Epithelial cell of esophagus (primary cell): ENCODE results near the gene TXNRD2.
"Not testable (repeated sequence)": the region's sequence is repeated elsewhere in the genome, so short reads cannot be mapped to it uniquely, and the experiment has no call there.

Source experiments
- DNase-seq: peaks from one replicate; pipeline ENCODE4 v3.0.0; 2010; ENCODE audit warnings: low read depth
- H3K4me3 ChIP-seq: 2 replicates; pipeline ENCODE4 v1.5.1; 2011; ENCODE audit warnings: mild to moderate bottlenecking, low read length, control low read depth
- TF ChIP-seq, protein P1 (sequence below): IDR thresholded peaks from 2 replicates; pipeline ENCODE4 v1.5.1; 2011; ENCODE audit warnings: low read depth, mild to moderate bottlenecking, low read length, control low read depth, inconsistent platforms; ENCODE audit not compliant: insufficient read depth; ENCODE audit errors: missing control alignments

TXNRD2 gene

DNA sequence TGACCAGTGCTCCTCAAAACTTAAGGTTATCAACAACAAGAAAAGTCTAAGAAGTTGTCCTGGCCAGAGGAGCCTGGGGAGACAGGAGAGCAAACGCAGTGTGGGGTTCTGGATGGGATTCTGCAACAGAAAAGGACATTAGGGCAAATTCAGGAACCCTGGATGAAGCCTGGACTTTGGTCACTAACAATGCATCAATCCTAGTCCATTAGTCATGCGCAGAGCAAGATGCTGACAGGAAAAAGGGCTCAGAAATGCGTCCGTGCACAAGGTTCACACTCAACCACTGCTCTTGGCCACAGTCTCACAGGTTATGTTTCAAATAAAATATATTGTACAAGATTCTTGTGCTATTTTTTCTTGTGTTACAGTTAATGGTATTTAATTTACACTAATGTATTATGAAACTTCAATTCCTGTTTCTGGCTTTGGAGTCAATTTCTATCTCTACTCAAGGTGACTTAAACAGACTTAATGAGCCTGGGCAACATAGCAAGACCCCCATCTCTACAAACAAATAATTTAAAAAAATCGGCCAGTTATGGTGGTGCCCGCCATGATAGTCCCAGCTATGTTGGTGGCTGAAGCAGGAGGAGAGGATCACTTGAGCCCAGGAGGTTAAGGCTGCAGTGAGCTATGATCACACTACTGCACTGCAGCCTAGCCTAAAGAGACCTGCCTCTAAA lies 100.5 kb downstream of the TXNRD2 start:
- no peak for DNase-seq
- H3K4me3 ChIP-seq = no peak overlapping the region
- TF ChIP-seq, protein P1, sequence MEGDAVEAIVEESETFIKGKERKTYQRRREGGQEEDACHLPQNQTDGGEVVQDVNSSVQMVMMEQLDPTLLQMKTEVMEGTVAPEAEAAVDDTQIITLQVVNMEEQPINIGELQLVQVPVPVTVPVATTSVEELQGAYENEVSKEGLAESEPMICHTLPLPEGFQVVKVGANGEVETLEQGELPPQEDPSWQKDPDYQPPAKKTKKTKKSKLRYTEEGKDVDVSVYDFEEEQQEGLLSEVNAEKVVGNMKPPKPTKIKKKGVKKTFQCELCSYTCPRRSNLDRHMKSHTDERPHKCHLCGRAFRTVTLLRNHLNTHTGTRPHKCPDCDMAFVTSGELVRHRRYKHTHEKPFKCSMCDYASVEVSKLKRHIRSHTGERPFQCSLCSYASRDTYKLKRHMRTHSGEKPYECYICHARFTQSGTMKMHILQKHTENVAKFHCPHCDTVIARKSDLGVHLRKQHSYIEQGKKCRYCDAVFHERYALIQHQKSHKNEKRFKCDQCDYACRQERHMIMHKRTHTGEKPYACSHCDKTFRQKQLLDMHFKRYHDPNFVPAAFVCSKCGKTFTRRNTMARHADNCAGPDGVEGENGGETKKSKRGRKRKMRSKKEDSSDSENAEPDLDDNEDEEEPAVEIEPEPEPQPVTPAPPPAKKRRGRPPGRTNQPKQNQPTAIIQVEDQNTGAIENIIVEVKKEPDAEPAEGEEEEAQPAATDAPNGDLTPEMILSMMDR = no peak

DNA sequence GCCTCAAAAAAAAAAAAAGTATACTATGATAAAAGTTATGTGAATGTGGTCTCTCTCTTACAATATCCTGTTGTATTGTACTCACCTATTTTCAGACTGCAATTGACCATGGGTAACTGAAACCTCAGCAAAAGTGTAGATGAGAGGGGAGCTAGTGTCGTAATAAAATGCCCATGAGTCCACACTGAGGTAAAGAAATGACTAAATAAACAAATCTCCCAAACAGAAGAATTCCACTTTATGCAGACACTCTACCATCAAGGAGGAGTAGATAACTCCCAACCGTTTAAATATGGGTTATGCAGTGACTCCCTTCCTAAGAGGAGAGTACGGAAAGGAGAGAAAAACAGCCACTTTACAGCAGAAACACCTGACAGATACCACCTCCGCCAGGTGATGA lies 101.6 kb downstream of the TXNRD2 start:
- DNase-seq = no peak
- TF ChIP-seq, protein P1 = no peak
- H3K4me3 ChIP-seq = no peak overlapping the region

DNA sequence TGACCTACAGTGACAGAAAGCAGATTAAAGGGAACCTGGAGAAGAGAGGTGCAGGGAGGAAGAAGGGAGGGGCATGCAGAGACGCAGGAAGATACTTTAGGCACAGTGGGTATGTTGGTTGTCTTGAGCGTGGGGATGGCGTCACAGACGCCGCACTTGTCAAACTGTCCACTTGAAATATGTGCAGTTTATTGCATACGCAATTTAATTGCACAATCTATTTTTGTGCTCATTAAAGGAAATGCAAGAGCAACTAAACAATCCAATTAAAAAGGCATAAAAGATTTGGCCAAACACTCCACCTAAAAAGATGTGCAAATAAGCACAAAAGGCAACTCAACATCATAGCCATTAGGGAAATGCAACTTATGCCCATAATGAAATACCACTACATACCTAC lies 103.7 kb downstream of the TXNRD2 start:
- TF ChIP-seq, protein P1 = no peak

DNA sequence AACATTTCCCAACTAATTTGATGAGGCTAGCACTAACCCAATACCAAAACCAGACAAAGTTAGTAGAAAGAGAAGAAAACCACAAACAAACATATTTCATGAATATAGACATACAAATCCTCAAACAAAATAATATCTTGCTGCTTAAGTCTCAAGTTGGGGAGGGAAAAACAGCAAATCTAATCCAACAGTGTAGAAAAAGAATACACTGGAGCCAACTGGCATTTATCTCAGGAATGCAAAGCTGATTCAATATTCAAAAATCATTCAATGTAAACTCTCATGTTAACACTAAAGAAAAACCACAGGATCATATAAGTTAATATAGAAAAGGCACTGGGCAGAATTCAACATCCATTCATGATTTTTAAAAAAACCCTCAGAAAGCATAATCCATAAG lies 105.1 kb downstream of the TXNRD2 start:
- H3K4me3 ChIP-seq = no peak overlapping the region
- no peak for DNase-seq
- TF ChIP-seq, protein P1 = no peak

More for the DNA sequence above, 103.7 kb downstream of the TXNRD2 start:
- H3K4me3 ChIP-seq = no peak overlapping the region
- no peak for DNase-seq

DNA sequence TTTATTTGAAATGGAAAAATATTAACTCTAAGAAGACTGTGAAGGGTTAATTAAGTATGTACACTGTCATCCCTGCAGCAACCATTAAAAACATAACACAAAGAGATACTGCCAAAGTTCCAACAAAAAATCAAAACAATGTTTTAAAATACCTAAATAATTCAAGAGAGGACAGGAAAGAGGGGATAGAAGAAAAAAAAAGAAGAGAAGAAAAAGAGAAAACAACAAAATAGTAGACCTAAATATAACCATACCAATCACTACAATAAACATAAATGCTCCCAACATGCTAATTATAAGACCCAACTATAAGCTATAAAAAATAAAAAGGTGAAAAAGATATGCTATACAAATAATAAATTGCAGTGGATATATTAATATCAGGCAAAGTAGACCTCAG lies 107.0 kb downstream of the TXNRD2 start:
- TF ChIP-seq, protein P1 = no peak

DNA sequence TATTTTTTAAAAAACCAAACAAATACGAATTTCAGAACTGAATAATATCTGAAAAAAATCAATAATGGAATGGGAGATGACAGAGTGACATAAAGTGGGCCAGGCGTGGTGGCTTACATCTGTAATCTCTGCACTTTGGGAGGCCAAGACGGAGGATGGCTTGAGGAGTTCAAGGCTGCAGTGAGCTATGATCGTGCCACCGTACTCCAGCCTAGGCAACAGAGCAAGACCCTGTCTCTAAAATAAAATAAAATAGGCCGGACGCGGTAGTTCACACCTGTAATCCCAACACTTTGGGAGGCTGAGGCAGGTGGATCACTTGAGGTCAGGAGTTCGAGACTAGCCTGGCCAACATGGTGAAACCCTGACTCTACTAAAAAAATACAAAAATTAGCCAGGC lies 108.3 kb downstream of the TXNRD2 start:
- not testable (repeated sequence) for DNase-seq, H3K4me3 ChIP-seq

More for the DNA sequence above, 107.0 kb downstream of the TXNRD2 start:
- no peak for DNase-seq
- H3K4me3 ChIP-seq = no peak overlapping the region

DNA sequence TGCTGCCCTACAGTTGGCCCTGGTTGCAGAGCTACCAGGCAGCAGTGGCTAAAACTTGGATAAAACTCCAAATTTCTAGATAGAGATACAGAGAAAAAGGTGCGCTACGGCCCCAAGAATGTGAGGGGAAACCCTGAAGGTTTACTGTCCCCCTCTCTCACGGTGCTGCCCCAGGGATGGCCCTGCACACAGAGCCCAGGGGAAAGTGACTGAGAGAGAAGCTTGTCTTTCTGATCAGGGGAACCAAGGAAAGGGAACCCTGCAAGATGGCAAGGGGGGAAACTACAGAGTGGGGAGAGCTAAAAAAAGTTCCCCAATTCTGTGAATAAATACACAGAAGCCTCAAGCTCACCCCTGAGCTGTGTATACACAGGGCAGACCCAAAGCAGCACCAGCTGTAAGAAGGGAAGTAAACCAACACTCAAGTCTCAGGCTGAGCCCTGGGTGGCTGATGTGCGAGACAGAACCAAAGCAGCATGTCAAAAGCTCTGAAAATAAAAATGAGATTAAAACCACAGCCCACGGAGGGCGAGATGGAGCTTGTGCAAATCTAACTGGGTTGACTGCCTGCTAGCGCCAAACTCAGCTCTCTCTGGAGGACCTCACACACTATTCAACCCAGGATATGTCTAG lies 109.0 kb downstream of the TXNRD2 start:
- no peak for DNase-seq
- TF ChIP-seq, protein P1 = no peak

DNA sequence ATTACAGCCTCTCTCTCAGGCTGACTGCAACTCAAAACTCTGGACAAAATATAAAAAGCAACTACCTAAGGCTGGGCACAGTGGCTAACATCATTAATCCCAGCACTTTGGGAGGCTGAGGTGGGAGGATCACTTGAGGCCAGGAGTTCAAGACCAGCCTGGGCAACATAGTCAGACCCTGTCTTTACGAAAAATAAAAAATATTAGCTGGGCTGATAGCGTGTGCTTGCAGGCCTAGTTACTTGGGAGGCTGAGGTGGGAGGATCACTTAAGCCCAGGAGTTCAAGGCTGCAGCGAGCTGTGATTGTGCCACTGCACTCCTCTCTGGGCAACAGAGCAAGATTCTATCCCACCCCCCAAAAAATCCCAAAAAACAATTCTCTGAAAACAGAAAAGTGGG lies 109.6 kb downstream of the TXNRD2 start:
- not testable (repeated sequence) for DNase-seq, H3K4me3 ChIP-seq

More for the DNA sequence above, 109.0 kb downstream of the TXNRD2 start:
- no peak overlapping the region for H3K4me3 ChIP-seq
